GM12878 (cell line): ENCODE data around the gene ATG101. TPM values are rescaled to one million over a fixed set of nuclear protein-coding genes. Genes with fewer than 3 reads are reported as not detected.
A peak's percentile ranks its signal among the peaks of the same experiment; 100 is the strongest.

Experiments used
- ATAC-seq: fragments of 200-7000 bp; cut with Tn5 transposase; 3 replicates; pipeline ENCODE4 v1.9.1; 2020; ENCODE audit warnings: mild to moderate bottlenecking, moderate library complexity
- BruUV-seq: library from RNA; stranded (reverse); fragments of 400-500 nt; replicated peaks from 2 replicates; lab custom pipeline; 2021; lab: Mats Ljungman, UMichigan
- CTCF ChIA-PET: fragments of 300-600 bp; sonication (Branson Sonifier 250); formaldehyde crosslinking; extraction: SDS; loops from one replicate; lab custom pipeline; 2021; ENCODE audit warnings: inconsistent platforms; lab: Yijun Ruan, JAX
- POLR2A ChIA-PET: fragments of 350-600 bp; formaldehyde crosslinking; extraction: SDS; loops from one replicate; lab custom pipeline; 2021; ENCODE audit warnings: inconsistent platforms; lab: Charles Lee
- RAD21 ChIA-PET: fragments of 300-600 bp; sonication (Branson Sonifier 250); formaldehyde crosslinking; loops from one replicate; lab custom pipeline; 2023; ENCODE audit warnings: antibody characterized with exemption; ENCODE audit not compliant: unreplicated experiment; lab: Charles Lee
- SMC1A ChIA-PET: fragments of 300-600 bp; sonication (Branson Sonifier 250); formaldehyde crosslinking; loops from one replicate; lab custom pipeline; 2023; ENCODE audit not compliant: unreplicated experiment, uncharacterized antibody; lab: Charles Lee
- DNase-seq: peaks from one replicate; pipeline ENCODE4 v3.0.0-alpha.2; 2011; ENCODE audit warnings: low read depth, low spot score
- FAIRE-seq: peaks from 3 replicates; lab custom pipeline; 2011; peaks lifted over from hg19 to GRCh38; lab: Jason Lieb, UNC
- H2AFZ ChIP-seq: 2 replicates; pipeline ENCODE4 v1.6.0; 2011; ENCODE audit warnings: low read depth, low read length, control low read depth; ENCODE audit not compliant: control insufficient read depth
- H3K27ac ChIP-seq: 2 replicates; pipeline ENCODE4 v1.5.1; 2011; ENCODE audit warnings: control low read depth; ENCODE audit not compliant: control insufficient read depth, insufficient read depth
- H3K27me3 ChIP-seq, 2 experiments: replicated peaks in 1 of 2; 2 replicates each; pipeline versions ENCODE4 v1.6.0 to v1.6.1; 2011; ENCODE audit warnings: low read length in 1 of 2; ENCODE audit not compliant: control insufficient read depth in 2 of 2, insufficient read depth in 2 of 2
- H3K36me3 ChIP-seq, 2 experiments: 2 replicates each; pipeline ENCODE4 v1.5.1; 2011; ENCODE audit warnings: low read length in 1 of 2; ENCODE audit not compliant: control insufficient read depth in 2 of 2, insufficient read depth in 2 of 2
- H3K4me1 ChIP-seq: 2 replicates; pipeline ENCODE4 v1.6.1; 2011; ENCODE audit warnings: mild to moderate bottlenecking, low read length, moderate library complexity, mixed read lengths; ENCODE audit not compliant: control insufficient read depth, insufficient read depth
- H3K4me2 ChIP-seq: 2 replicates; pipeline ENCODE4 v1.6.0; 2011; ENCODE audit warnings: control low read depth; ENCODE audit not compliant: control insufficient read depth, insufficient read depth
- H3K4me3 ChIP-seq: fragments of 200-600 bp; sonication (generic); 2 replicates; pipeline ENCODE4 v1.5.1; 2016
- H3K79me2 ChIP-seq: 2 replicates; pipeline ENCODE4 v1.6.0; 2011; ENCODE audit warnings: low read length; ENCODE audit not compliant: control insufficient read depth, insufficient read depth
- H3K9ac ChIP-seq: 2 replicates; pipeline ENCODE4 v1.8.0; 2011; ENCODE audit warnings: low read length, control low read depth, mixed read lengths; ENCODE audit not compliant: control insufficient read depth, insufficient read depth
- H3K9me3 ChIP-seq: replicated peaks from 3 replicates; pipeline ENCODE4 v1.5.1; 2011; ENCODE audit warnings: mild to moderate bottlenecking, low read length; ENCODE audit not compliant: control insufficient read depth, insufficient read depth
- H4K20me1 ChIP-seq: 2 replicates; pipeline ENCODE4 v1.6.0; 2011; ENCODE audit not compliant: control insufficient read depth, insufficient read depth
- CHD2 ChIP-seq: IDR thresholded peaks from 2 replicates; pipeline ENCODE4 v1.6.1; 2011; ENCODE audit warnings: low read depth, low read length, improper control_type of control experiment, borderline replicate concordance
- EED ChIP-seq: sonication (generic); IDR thresholded peaks from 2 replicates; pipeline ENCODE4 v1.6.1; 2016; ENCODE audit warnings: antibody characterized with exemption, low read depth
- HCFC1 ChIP-seq: fragments of 150-350 bp; IDR thresholded peaks from 2 replicates; pipeline ENCODE4 v1.6.1; 2014; ENCODE audit warnings: low read length
- JUNB ChIP-seq: IDR thresholded peaks from 2 replicates; pipeline ENCODE4 v1.6.1; 2016; ENCODE audit warnings: antibody characterized with exemption, mild to moderate bottlenecking
- JUND ChIP-seq: IDR thresholded peaks from 2 replicates; pipeline ENCODE4 v1.6.1; 2012; ENCODE audit warnings: low read depth, mild to moderate bottlenecking, low read length, improper control_type of control experiment, moderate library complexity
- LARP7 ChIP-seq: fragments of 450-650 bp; IDR thresholded peaks from 2 replicates; pipeline ENCODE4 v1.6.1; 2017; ENCODE audit warnings: mild to moderate bottlenecking
- MYB ChIP-seq: fragments of 150-350 bp; IDR thresholded peaks from 2 replicates; pipeline ENCODE4 v1.6.1; 2014; ENCODE audit warnings: mild to moderate bottlenecking, low read depth, low read length, borderline replicate concordance
- NBN ChIP-seq: fragments of 450-650 bp; IDR thresholded peaks from 2 replicates; pipeline ENCODE4 v1.6.1; 2016
- NR2C1 ChIP-seq: fragments of 450-650 bp; IDR thresholded peaks from 2 replicates; pipeline ENCODE4 v1.6.1; 2017; ENCODE audit warnings: antibody characterized with exemption, mild to moderate bottlenecking, moderate library complexity
- POLR2A ChIP-seq: IDR thresholded peaks from 2 replicates; pipeline ENCODE4 v1.6.1; 2011; ENCODE audit warnings: low read depth, mild to moderate bottlenecking, low read length
- RCOR1 ChIP-seq: conservative IDR thresholded peaks from 2 replicates; pipeline ENCODE4 v1.6.1; 2012; ENCODE audit warnings: low read depth, low read length, improper control_type of control experiment
- SMAD1 ChIP-seq: fragments of 450-650 bp; IDR thresholded peaks from 2 replicates; pipeline ENCODE4 v1.6.1; 2018; ENCODE audit warnings: mild to moderate bottlenecking, low read depth; ENCODE audit not compliant: partially characterized antibody
- SMC3 ChIP-seq: IDR thresholded peaks from 2 replicates; pipeline ENCODE4 v1.6.1; 2011; ENCODE audit warnings: low read length, improper control_type of control experiment, borderline replicate concordance
- SP1 ChIP-seq: IDR thresholded peaks from one replicate; pipeline ENCODE4 v1.6.1; 2011; ENCODE audit warnings: low read depth, low read length
- ZNF24 ChIP-seq: fragments of 450-650 bp; IDR thresholded peaks from 2 replicates; pipeline ENCODE4 v1.6.1; 2017; ENCODE audit warnings: antibody characterized with exemption, mild to moderate bottlenecking
- whole genome bisulfite sequencing: methylation state at CpG from one replicate; pipeline ENCODE4 v1.1.6; 2016; ENCODE audit warnings: low lambda C conversion rate; ENCODE audit not compliant: insufficient replicate concordance, insufficient coverage; ENCODE audit errors: missing lambda C conversion rate; 5-methylcytosine and 5-hydroxymethylcytosine counted together
- in situ Hi-C: fragments of 300-500 bp; cut with MboI; formaldehyde crosslinking; loops from 9 replicates; pipeline ENCODE4 v1.14.3; 2018; ENCODE audit warnings: mixed read lengths
- intact Hi-C: fragments of 100-400 bp; cut with micrococcal nuclease; formaldehyde crosslinking; loops from one replicate; pipeline ENCODE4 v1.14.2; 2022; ENCODE audit not compliant: unreplicated experiment
- polyA plus RNA-seq, 11 experiments: library from polyadenylated mRNA; depleted of rRNA in 4 of 11; unstranded in 6 of 11; stranded (reverse) in 5 of 11; fragments of >200 nt; fragmentation: Nextera tagmentation in 4 of 11; fragmentation: Illumina TruSeq in 1 of 11; extraction: Ambion mirVana in 4 of 11; extraction: Trizol in 1 of 11; gene quantifications; 1 replicate in 1 of 11; 2 replicates in 10 of 11; pipeline versions ENCODE4 v1.2.1 to v1.2.3, GENCODE V29; 2011 to 2016; ENCODE audit warnings: inconsistent platforms in 2 of 11, missing spikeins in 2 of 11, low read depth in 1 of 11
- total RNA-seq, 4 experiments: library from RNA; depleted of rRNA in 3 of 4; stranded (reverse); fragments of >200 nt in 3 of 4; fragmentation: Illumina TruSeq in 1 of 4; extraction: Trizol in 1 of 4; gene quantifications; 2 replicates each; pipeline versions ENCODE4 v1.2.1 to v1.2.3, GENCODE V29; 2013 to 2021
- TF ChIP-seq, protein P1 (sequence below), 3 experiments: IDR thresholded peaks in 2 of 3; conservative IDR thresholded peaks in 1 of 3; 2 replicates each; pipeline ENCODE4 v1.5.1; 2011; ENCODE audit warnings: low read depth in 3 of 3, low read length in 3 of 3, mild to moderate bottlenecking in 3 of 3, control low read depth in 2 of 3, moderate library complexity in 2 of 3, inconsistent platforms in 1 of 3, mixed read lengths in 1 of 3; ENCODE audit not compliant: control insufficient read depth in 2 of 3, insufficient read depth in 1 of 3; ENCODE audit errors: extremely low read depth in 1 of 3
- TF ChIP-seq, protein P2 (sequence below): fragments of 450-650 bp; IDR thresholded peaks from 2 replicates; pipeline ENCODE4 v1.6.1; 2014; ENCODE audit warnings: mild to moderate bottlenecking
- TF ChIP-seq, protein P3 (sequence below): fragments of 450-650 bp; IDR thresholded peaks from 2 replicates; pipeline ENCODE4 v1.6.1; 2016; ENCODE audit warnings: mild to moderate bottlenecking
- TF ChIP-seq, protein P4 (sequence below): IDR thresholded peaks from 2 replicates; pipeline ENCODE4 v1.6.1; 2011; ENCODE audit warnings: low read depth, low read length, improper control_type of control experiment, borderline replicate concordance
- TF ChIP-seq, protein P5 (sequence below): IDR thresholded peaks from 2 replicates; pipeline ENCODE4 v1.6.1; 2012; ENCODE audit warnings: low read depth, low read length, improper control_type of control experiment

ATG101 gene
- total and polyA plus RNA-seq, 10 of the 15 experiments (the other 5 are each of a cell fraction or from before 2014, with no cell fraction given): 2.7 to 49.8 (median 35.3) TPM

DNA sequence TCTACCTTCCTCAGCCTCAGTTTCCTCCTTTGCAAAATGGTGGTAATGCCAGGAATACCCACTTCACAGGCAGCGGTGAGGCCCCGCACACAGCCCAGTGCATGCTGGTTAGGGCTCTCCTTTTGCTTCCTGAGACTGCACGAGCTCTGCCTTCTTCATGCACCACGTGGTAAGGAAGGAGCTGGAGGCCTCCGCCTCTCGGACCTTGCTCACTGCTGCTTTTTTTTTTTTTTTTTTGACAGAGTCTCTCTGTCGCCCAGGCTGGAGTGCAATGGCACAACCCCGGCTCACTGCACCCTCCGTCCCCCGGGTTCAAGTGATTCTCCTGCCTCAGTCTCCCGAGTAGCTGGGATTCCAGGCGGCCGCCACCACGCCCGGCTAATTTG is 44.9 kb upstream of the ATG101 start:
- peaks cover 21% of the 10 kb centered on the region for H3K4me1 ChIP-seq
- SMC1A ChIA-PET: interaction anchor here (0.7 to 13.7 kb wide), 29 partner anchors 8 to 675 kb away, joined by 3 to 322 read pairs (median 5); partner anchors contain the start of genes ATG101 and NR4A1
- RAD21 ChIA-PET: interaction anchor here (0.6 to 9.0 kb wide), 30 partner anchors 11 to 151 kb away, joined by 3 to 151 read pairs (median 10); partner anchors contain the start of genes ATG101, NR4A1 and TAMALIN
- intact Hi-C loops: loop anchor here (1.0 to 5.0 kb wide), 7 partner anchors 32 to 133 kb away; partner anchors contain the start of gene ATG101
- peak; percentile 42 for ATAC-seq
- no peaks in the 10 kb centered on the region for H3K36me3 ChIP-seq
- H3K79me2 ChIP-seq: no peaks in the 10 kb centered on the region
- H3K4me2 ChIP-seq: peak overlapping the region; percentile 64
- WGBS: 30% methylated on average over 12 of the region's 15 CpGs
- no peaks in the 10 kb centered on the region for H4K20me1 ChIP-seq
- H3K27me3 ChIP-seq: peaks cover 0 to 9% of the 10 kb centered on the region in 2 experiments; a peak in 2 of 4 replicates
- FAIRE-seq: no peak
- H3K9ac ChIP-seq: no peak overlapping the region
- H3K4me3 ChIP-seq: no peak overlapping the region
- H2AFZ ChIP-seq: peak overlapping the region; percentile 3
- H3K9me3 ChIP-seq: no peaks in the 10 kb centered on the region
- no peak overlapping the region for H3K27ac ChIP-seq
- DNase-seq: no peak
- BruUV-seq: no TSS peak
- CTCF ChIA-PET: interaction anchor here (0.6 to 15.6 kb wide), 35 partner anchors 10 to 854 kb away, joined by 3 to 622 read pairs (median 5); partner anchors contain the start of genes ATG101, NR4A1, SMIM41 and TAMALIN
- in situ Hi-C loops: loop anchor here (5.0 kb wide), 2 partner anchors 57 to 97 kb away; no protein-coding TSS in a partner anchor
- POLR2A ChIA-PET: interaction anchor here (0.6 to 2.9 kb wide), 13 partner anchors 19 to 1770 kb away, joined by 3 to 20 read pairs (median 6); partner anchors contain the start of gene NR4A1
- TF ChIP-seq RCOR1: no peak
- no peak for TF ChIP-seq HCFC1
- TF ChIP-seq MYB: no peak
- TF ChIP-seq CHD2: no peak
- TF ChIP-seq NR2C1: no peak
- TF ChIP-seq LARP7: no peak
- peak; percentile 31; the same call in 1 of the 2 replicates for TF ChIP-seq POLR2A
- TF ChIP-seq, protein P1, sequence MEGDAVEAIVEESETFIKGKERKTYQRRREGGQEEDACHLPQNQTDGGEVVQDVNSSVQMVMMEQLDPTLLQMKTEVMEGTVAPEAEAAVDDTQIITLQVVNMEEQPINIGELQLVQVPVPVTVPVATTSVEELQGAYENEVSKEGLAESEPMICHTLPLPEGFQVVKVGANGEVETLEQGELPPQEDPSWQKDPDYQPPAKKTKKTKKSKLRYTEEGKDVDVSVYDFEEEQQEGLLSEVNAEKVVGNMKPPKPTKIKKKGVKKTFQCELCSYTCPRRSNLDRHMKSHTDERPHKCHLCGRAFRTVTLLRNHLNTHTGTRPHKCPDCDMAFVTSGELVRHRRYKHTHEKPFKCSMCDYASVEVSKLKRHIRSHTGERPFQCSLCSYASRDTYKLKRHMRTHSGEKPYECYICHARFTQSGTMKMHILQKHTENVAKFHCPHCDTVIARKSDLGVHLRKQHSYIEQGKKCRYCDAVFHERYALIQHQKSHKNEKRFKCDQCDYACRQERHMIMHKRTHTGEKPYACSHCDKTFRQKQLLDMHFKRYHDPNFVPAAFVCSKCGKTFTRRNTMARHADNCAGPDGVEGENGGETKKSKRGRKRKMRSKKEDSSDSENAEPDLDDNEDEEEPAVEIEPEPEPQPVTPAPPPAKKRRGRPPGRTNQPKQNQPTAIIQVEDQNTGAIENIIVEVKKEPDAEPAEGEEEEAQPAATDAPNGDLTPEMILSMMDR (IDR thresholded peaks at IDR 0.05 in 2 of 3, conservative IDR thresholded peaks at IDR 0.05 in 1 of 3; ENCODE audit: control insufficient read depth in 2 of 3, extremely low read depth in 1 of 3, insufficient read depth in 1 of 3, low read depth in 3 of 3, low read length in 3 of 3): no peak
- TF ChIP-seq JUNB: no peak
- TF ChIP-seq, protein P2, sequence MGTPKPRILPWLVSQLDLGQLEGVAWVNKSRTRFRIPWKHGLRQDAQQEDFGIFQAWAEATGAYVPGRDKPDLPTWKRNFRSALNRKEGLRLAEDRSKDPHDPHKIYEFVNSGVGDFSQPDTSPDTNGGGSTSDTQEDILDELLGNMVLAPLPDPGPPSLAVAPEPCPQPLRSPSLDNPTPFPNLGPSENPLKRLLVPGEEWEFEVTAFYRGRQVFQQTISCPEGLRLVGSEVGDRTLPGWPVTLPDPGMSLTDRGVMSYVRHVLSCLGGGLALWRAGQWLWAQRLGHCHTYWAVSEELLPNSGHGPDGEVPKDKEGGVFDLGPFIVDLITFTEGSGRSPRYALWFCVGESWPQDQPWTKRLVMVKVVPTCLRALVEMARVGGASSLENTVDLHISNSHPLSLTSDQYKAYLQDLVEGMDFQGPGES: no peak
- no peak for TF ChIP-seq ZNF24
- TF ChIP-seq NBN: no peak
- TF ChIP-seq, protein P3, sequence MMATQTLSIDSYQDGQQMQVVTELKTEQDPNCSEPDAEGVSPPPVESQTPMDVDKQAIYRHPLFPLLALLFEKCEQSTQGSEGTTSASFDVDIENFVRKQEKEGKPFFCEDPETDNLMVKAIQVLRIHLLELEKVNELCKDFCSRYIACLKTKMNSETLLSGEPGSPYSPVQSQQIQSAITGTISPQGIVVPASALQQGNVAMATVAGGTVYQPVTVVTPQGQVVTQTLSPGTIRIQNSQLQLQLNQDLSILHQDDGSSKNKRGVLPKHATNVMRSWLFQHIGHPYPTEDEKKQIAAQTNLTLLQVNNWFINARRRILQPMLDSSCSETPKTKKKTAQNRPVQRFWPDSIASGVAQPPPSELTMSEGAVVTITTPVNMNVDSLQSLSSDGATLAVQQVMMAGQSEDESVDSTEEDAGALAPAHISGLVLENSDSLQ: no peak
- TF ChIP-seq EED: no peak; the same call in 1 of the 2 replicates
- no peak for TF ChIP-seq SMC3
- no peak for TF ChIP-seq SP1
- no peak for TF ChIP-seq SMAD1
- TF ChIP-seq, protein P4, sequence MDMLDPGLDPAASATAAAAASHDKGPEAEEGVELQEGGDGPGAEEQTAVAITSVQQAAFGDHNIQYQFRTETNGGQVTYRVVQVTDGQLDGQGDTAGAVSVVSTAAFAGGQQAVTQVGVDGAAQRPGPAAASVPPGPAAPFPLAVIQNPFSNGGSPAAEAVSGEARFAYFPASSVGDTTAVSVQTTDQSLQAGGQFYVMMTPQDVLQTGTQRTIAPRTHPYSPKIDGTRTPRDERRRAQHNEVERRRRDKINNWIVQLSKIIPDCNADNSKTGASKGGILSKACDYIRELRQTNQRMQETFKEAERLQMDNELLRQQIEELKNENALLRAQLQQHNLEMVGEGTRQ: no peak; the same call in 1 of the 2 replicates
- TF ChIP-seq JUND: no peak
- TF ChIP-seq, protein P5, sequence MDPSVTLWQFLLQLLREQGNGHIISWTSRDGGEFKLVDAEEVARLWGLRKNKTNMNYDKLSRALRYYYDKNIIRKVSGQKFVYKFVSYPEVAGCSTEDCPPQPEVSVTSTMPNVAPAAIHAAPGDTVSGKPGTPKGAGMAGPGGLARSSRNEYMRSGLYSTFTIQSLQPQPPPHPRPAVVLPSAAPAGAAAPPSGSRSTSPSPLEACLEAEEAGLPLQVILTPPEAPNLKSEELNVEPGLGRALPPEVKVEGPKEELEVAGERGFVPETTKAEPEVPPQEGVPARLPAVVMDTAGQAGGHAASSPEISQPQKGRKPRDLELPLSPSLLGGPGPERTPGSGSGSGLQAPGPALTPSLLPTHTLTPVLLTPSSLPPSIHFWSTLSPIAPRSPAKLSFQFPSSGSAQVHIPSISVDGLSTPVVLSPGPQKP: no peak
